Kidney (tissue), 14 donors: ENCODE measurements around the gene MAP2K6. TPM values are rescaled to one million over a fixed set of nuclear protein-coding genes. Genes with fewer than 3 reads are reported as not detected.

ENCODE experiments used
- DNase-seq, 5 donors: peaks; one replicate each; pipeline ENCODE4 v3.0.0-alpha.2; 2013 to 2020
- FAIRE-seq: peaks from 2 replicates; lab custom pipeline; 2012; peaks lifted over from hg19 to GRCh38; lab: Jason Lieb, UNC
- H3K27ac ChIP-seq, 2 donors: one replicate each; pipeline ENCODE4 v1.7.0; 2013; ENCODE audit warnings: low read depth in 2 of 2, low read length in 2 of 2, inconsistent platforms in 1 of 2
- H3K27me3 ChIP-seq: one replicate; pipeline ENCODE4 v1.7.1; 2013; ENCODE audit warnings: low read length, inconsistent platforms; ENCODE audit not compliant: control insufficient read depth, insufficient read depth
- H3K36me3 ChIP-seq, 3 donors: one replicate each; pipeline versions ENCODE4 v1.7.0 to v1.7.1; 2013; ENCODE audit warnings: low read length in 3 of 3, control low read depth in 1 of 3, inconsistent platforms in 1 of 3; ENCODE audit not compliant: insufficient read depth in 3 of 3, control insufficient read depth in 2 of 3
- H3K4me1 ChIP-seq, 3 donors: one replicate each; pipeline versions ENCODE4 v1.7.0 to v1.7.1; 2013; ENCODE audit warnings: low read length in 3 of 3, inconsistent platforms in 1 of 3, low read depth in 1 of 3; ENCODE audit not compliant: control insufficient read depth in 2 of 3, insufficient read depth in 2 of 3
- H3K4me3 ChIP-seq, 3 donors: one replicate each; pipeline versions ENCODE4 v1.7.0 to v1.8.1; 2013; ENCODE audit warnings: low read length in 3 of 3, control low read depth in 1 of 3, inconsistent platforms in 1 of 3
- H3K9ac ChIP-seq, 3 donors: one replicate each; pipeline versions ENCODE4 v1.7.0 to v1.7.1; 2013; ENCODE audit warnings: low read length in 3 of 3, control low read depth in 1 of 3, inconsistent platforms in 1 of 3
- H3K9me3 ChIP-seq, 3 donors: one replicate each; pipeline versions ENCODE4 v1.7.0 to v1.7.1; 2013; ENCODE audit warnings: low read length in 3 of 3, control low read depth in 1 of 3, inconsistent platforms in 1 of 3; ENCODE audit not compliant: control insufficient read depth in 2 of 3, insufficient read depth in 1 of 3
- intact Hi-C: fragments of 100-400 bp; cut with DNase I; formaldehyde crosslinking; loops from one replicate; pipeline ENCODE4 v1.11.1; 2022
- polyA plus RNA-seq: library from polyadenylated mRNA; stranded (reverse); fragments of 350-450 nt; fragmentation: Illumina TruSeq; extraction: RNeasy Lipid Tissue Mini Kit (QIAGEN cat#74804); gene quantifications from one replicate; pipeline ENCODE4 v1.2.3, GENCODE V29; 2014; ENCODE audit warnings: low read depth, low replicate concordance; ENCODE audit not compliant: insufficient read depth
- total RNA-seq: library from RNA; stranded (reverse); fragmentation: NEBNext Ultra II Directional; extraction: Animal tissue kit (Norgen Biotek cat#: 25700); gene quantifications from one replicate; pipeline ENCODE4 v1.2.1, GENCODE V29; 2021
- TF ChIP-seq, protein P1 (sequence below): IDR thresholded peaks from 3 replicates; pipeline ENCODE4 v1.5.1; 2012; ENCODE audit warnings: mild to moderate bottlenecking, moderate library complexity, borderline replicate concordance; ENCODE audit not compliant: insufficient read depth; ENCODE audit errors: extremely low read depth
- donor health status: control.
- donor health status: control.
- donor health status: control.
- donor health status: control.
- donor health status: control.
- donor health status: DM: yes; HTN: yes; CAD: no.
- donor health status: Normal renal cell carcinoma (clear cell type).

MAP2K6 gene
- total and polyA plus RNA-seq, 2 donors from 2014 or later: 8.6 to 10.2 TPM

DNA sequence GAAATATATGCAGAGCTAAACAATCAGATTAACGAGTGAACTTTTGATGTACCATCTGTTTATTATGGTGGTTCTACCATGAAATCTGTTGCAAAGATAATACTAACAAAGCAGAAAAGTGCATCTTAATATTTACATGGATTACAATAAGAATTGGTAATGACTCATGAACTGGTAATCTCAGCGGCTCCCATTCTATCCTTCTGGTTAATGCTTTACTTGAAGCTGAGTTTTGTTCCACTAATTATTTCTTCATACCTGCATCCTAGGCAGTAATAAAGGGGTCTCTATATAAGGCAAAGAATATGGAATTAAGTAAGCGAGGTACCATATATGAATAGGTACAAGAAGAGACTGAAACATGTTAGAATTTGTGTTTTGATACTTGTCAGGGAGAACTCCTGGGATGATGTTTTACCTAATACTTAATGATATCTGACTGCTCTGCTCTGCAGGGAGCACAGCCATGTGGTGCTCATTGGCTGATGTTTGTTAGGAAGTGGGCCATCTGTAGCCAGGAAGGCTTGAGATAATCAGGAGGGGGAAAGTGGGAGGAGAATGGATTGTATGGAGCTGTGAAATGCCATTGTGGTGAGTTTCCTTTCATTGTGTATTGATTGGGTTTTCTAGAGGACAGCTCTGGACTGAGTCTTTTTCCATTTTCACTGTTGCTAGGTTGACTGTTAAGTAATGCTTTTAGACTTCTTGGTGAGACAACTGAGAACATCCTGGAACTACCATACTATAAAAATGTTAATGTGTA, 52.6 kb downstream of the MAP2K6 start:
- TF ChIP-seq, protein P1, sequence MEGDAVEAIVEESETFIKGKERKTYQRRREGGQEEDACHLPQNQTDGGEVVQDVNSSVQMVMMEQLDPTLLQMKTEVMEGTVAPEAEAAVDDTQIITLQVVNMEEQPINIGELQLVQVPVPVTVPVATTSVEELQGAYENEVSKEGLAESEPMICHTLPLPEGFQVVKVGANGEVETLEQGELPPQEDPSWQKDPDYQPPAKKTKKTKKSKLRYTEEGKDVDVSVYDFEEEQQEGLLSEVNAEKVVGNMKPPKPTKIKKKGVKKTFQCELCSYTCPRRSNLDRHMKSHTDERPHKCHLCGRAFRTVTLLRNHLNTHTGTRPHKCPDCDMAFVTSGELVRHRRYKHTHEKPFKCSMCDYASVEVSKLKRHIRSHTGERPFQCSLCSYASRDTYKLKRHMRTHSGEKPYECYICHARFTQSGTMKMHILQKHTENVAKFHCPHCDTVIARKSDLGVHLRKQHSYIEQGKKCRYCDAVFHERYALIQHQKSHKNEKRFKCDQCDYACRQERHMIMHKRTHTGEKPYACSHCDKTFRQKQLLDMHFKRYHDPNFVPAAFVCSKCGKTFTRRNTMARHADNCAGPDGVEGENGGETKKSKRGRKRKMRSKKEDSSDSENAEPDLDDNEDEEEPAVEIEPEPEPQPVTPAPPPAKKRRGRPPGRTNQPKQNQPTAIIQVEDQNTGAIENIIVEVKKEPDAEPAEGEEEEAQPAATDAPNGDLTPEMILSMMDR: no peak
- FAIRE-seq (no peak), DNase-seq (no peak)

DNA sequence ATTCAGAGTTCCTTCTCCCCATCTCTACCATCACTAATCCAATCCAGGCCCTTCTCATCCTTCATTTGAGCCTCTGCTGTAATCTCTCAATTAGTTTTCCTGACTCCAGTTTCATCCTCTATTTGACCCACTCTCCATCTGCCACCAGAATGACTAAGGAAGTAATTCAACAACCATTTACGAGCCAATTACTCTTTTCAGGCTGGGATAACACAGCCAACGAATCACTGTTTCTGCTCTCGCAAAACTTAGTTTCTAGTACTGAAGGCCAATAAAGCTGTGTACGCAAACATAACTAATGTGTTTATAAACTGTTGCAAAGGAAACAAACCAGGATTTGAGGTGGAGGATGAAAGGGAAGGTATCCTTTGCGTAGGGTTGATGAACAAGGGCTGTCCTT, 53.7 kb downstream of the MAP2K6 start:
- peak in 1 of 5 donors; percentile 72 for DNase-seq
- TF ChIP-seq, protein P1: no peak
- Histone ChIP-seq H3K4me3 (no peak overlapping the region), H3K9ac (no peak overlapping the region), H3K27ac (no peak overlapping the region), H3K27me3 (no peaks in the 10 kb centered on the region), H3K4me1 (peaks cover 0 to 8% (median 4%) of the 10 kb centered on the region in 3 donors), H3K9me3 (no peaks in the 10 kb centered on the region), H3K36me3 (no peaks in the 10 kb centered on the region)
- intact Hi-C loops: no loop called here
- FAIRE-seq: no peak

More for the DNA sequence above, 52.6 kb downstream of the MAP2K6 start:
- Histone ChIP-seq H3K4me3 (no peak overlapping the region), H3K9me3 (no peaks in the 10 kb centered on the region), H3K9ac (no peak overlapping the region), H3K27me3 (no peaks in the 10 kb centered on the region), H3K36me3 (no peaks in the 10 kb centered on the region), H3K27ac (no peak overlapping the region), H3K4me1 (peaks cover 0 to 8% (median 4%) of the 10 kb centered on the region in 3 donors)
- intact Hi-C loops: no loop called here

DNA sequence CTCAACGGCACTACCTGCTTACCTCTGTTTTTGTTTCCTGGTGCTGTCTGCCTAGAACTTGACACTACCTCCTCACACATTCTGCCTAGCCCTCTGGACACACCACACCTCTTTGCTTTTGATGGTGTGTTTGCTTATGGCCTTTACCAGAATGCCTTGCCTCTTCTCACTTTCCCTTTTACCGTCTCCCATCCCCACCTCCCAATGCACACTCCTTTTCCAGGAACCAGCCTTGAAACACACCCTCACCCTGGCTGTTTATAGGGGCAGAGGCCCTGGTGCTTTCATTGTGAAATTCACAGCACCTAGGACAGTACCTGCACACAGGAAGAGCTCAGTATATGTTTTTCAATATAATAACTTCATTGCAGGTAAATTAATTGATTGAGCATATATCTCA, 56.2 kb downstream of the MAP2K6 start:
- no peak overlapping the region for H3K27ac ChIP-seq
- no peaks in the 10 kb centered on the region for H3K36me3 ChIP-seq
- TF ChIP-seq, protein P1: no peak
- peaks cover 0 to 8% (median 4%) of the 10 kb centered on the region in 3 donors for H3K4me1 ChIP-seq
- no peaks in the 10 kb centered on the region for H3K27me3 ChIP-seq
- intact Hi-C loops: no loop called here
- no peak overlapping the region for H3K9ac ChIP-seq
- H3K9me3 ChIP-seq: no peaks in the 10 kb centered on the region
- DNase-seq: no peak
- no peak for FAIRE-seq
- H3K4me3 ChIP-seq: no peak overlapping the region

DNA sequence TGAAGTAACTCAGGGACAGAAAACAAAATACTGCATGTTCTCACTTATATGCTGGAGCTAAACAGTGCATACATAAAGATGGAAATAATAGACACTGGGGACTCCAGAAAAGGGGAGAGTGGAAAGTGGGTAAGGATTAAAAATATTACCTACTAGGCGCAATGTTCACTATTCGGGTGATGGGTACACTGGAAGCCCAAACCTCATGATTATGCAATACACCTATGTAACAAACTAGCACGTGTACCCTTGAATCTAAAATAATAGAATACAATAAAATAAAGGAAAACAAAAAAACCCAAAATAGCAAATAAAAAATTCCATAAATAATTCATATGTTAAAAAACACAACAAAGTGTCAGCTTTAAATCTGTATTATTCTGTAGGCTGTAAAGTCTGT, 56.9 kb downstream of the MAP2K6 start:
- TF ChIP-seq, protein P1: no peak
- Histone ChIP-seq H3K27ac (no peak overlapping the region), H3K36me3 (no peaks in the 10 kb centered on the region), H3K27me3 (no peaks in the 10 kb centered on the region), H3K4me1 (peaks cover 0 to 6% (median 4%) of the 10 kb centered on the region in 3 donors), H3K9me3 (no peaks in the 10 kb centered on the region), H3K4me3 (no peak overlapping the region), H3K9ac (no peak overlapping the region)
- no peak for DNase-seq
- intact Hi-C loops: no loop called here
- FAIRE-seq: no peak
